Superior temporal gyrus (tissue), 1 donor: ENCODE results near the gene NFE2L3.
"Not testable (repeated sequence)": the region's sequence is repeated elsewhere in the genome, so short reads cannot be mapped to it uniquely, and the experiment has no call there.

Source experiments
- DNase-seq: peaks from one replicate; pipeline ENCODE4 v3.0.0-alpha.2; 2016; ENCODE audit errors: extremely low spot score

NFE2L3 gene

DNA sequence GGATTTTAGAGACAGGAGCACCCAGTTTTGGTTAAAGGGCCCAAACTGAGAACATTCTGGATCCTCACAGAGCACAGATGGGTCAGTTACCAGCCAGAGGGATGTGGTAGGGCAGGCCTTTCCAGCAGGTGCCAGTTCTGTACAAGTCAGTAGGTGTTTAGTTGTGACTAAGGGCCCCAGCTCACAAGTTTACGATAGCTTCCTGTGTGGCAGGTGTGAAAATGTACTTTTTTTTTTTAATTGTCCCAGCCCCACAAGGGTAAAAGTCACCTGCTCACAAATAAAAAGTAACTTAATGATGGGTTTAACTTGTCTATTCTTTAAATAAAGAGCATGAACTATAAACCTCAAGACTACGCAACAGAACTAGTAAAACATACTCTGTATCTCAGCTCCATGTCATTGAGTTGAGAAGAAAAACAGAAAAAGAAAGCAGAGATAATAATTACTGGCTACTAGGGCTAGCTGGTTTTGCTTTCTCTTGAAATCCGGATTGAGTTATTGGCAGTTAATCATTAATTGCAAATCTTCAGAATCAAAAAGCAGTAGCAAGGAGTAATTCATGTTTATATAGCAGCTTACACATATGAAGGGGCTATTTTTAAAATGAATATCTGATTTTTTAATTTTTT is 15.4 kb downstream of the NFE2L3 start:
- DNase-seq: no peak

DNA sequence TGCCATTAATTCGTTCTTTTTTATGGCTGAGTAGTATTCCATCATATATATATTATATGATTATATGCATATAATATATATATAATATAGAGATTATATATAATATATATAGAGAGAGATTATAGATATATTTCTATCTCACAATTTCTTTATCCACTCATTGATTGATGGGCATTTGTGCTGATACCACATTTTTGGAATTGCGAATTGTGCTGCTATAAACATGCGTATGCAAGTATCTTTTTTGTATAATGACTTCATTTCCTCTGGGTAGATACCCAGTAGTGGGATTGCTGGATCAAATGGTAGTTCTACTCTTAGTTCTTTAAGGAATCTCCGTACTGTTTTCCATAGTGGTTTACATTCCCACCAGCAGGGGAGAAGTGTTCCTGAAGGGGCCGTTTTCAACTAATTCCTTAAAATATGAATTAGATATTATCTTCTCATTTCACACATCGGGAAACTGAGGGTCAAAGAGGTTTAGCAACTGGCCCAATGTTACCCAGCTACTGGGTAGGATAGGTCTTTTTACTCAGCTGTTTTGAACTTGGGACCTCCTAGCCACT is 16.5 kb downstream of the NFE2L3 start:
- DNase-seq: no peak

GRCh38 chr7:26169271-26169670 is 17.3 kb downstream of the NFE2L3 start:
- DNase-seq: no peak

DNA sequence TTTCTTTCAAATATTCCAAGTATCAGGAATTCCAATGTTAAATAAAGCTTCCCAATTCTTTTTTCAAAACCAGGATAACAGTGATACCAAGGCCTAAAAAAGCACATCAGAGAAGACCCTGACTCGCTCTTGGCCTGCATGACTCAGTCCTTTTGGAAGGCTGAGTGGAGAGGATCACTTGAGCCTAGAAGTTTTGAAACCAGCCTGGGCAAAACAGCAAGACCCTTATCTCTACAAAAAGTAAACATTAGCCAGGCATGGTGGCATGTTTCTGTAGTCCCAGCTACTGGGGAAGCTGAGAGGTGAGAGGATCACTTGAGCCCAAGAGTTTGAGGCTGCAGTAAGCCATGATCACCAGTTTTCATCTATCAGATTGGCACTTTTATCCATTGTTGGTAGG is 18.7 kb downstream of the NFE2L3 start:
- no peak for DNase-seq

- DNase-seq: no peak
Observed at GRCh38 chr7:26171601-26172000, 19.6 kb downstream of the NFE2L3 start.

DNA sequence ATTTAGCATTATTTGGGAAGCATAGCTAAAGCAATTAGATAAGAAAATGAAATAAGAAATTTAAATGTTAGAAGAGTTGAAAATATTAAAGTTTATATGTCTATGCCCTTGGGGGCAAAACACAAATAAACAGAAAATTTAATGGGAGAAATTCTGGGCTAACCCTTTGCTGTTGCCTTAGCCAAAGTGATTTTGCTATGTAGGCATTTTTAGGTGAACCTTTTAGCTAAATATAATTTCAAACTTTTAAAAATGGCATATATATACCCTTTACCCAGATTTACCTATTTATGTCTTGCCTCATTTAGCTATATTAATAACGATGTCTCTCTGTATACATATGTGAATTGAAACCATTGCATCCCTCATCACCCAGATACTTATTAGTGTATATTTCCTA is 20.1 kb downstream of the NFE2L3 start:
- no peak for DNase-seq

GRCh38 chr7:26175903-26176302 is 23.9 kb downstream of the NFE2L3 start:
- not testable (repeated sequence) for DNase-seq

- not testable (repeated sequence) for DNase-seq
Observed at GRCh38 chr7:26176696-26177095, 24.7 kb downstream of the NFE2L3 start.

DNA sequence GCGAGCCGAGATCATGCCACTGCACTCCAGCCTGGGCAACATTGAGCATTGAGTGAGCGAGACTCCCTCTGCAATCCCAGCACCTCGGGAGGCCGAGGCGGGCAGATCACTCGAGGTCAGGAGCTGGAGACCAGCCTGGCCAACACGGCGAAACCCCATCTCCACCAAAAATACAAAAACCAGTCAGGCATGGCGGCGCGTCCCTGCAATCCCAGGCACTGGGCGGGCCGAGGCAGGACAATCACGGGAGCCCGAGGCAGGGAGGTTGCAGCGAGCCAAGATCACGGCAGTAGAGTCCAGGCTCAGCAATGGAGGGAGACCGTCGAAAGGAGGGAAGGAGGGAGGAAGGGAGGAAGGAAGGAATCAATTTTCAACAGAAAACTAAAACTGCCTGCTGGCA is 25.3 kb downstream of the NFE2L3 start:
- not testable (repeated sequence) for DNase-seq

DNA sequence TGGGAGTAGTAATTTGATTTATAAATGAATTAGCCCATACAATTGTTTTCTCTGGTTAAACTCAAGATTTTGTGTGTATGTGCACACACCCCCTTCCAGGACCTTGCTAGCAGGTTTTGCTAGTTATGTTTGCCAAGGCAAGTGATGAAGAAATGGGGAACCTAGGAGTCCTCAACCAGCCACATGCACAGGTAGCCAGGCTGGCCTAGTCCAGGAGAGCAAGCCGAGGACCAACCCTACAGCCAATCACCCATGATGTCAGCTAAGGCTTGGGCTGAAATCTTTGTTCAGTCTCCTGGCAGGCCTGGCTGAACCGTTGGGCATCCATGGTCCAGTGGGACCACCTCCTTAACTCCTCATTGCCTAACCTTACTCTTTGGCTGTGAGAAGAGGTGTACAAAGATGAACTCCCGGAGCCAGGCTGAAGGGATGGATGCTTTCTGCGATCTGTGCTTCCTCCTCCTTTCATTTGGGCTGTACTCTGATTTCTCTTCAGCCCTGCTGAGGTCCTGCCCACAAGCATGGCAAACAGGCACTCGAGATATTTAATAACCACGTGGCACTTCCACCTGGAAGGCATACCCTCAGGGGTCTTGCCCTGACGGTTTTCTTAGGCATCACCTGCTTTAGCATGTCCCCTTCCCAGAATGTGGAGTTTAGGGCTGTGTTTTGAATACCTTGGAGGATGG is 26.4 kb downstream of the NFE2L3 start:
- no peak for DNase-seq

DNA sequence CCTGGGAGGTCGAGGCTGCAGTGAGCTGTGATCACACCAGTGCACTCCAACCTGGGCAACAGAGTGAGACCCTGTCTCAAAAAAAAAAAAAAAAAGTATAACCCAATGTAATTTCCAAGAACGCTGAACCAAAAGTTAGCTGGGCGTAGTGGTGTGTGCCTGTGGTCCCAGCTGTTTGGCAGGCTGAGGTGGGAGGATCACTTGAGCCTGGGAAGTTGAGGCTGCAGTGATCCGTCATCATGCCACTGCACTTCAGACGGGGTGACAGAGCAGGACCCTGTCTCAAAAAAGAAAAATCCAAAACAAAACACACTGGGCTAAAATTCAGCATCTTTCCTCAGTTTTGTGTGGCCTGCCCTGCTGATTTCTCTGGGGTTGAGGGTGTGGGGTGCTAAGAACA is 27.4 kb downstream of the NFE2L3 start:
- DNase-seq: no peak

GRCh38 chr7:26179826-26180497 is 28.0 kb downstream of the NFE2L3 start:
- no peak for DNase-seq

GRCh38 chr7:26180792-26181198 is 28.8 kb downstream of the NFE2L3 start:
- no peak for DNase-seq

GRCh38 chr7:26181474-26182227 is 29.7 kb downstream of the NFE2L3 start:
- DNase-seq: no peak

DNA sequence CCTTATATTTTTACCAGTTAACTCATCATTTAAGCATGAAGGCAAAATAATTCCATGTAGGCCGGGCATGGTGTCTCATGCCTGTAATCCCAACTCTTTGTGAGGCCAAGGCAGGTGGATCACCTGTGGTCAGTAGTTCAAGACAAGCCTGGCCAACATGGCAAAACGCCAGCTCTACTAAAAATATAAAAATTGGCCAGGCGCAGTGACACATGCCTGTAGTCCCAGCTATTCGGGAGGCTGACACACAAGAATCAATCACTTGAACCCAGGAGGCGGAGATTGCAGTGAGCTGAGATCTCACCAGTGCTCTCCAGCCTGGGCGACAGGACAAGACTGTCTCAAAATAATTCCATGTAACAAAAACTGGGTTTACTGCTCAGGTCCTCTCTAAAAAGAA is 30.3 kb downstream of the NFE2L3 start:
- DNase-seq: no peak

DNA sequence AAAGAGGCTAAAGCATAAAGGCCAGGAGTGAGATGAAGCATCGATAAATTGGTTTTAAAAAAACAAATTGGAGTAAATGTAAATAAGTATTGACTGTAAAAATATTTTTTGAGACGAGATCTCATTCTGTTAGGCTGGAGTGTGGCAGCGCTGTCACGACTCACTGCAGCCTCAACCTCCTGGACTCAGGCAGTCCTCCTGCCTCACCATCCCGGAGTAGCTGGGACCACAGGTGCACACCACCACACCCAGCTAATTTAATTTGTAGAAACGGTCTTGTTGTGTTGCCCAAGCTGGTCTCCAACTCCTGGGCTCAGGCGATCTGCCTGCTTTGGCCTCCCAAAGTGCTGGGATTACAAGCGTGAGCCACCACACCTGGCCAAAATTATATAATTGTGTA is 30.7 kb downstream of the NFE2L3 start:
- DNase-seq: no peak

DNA sequence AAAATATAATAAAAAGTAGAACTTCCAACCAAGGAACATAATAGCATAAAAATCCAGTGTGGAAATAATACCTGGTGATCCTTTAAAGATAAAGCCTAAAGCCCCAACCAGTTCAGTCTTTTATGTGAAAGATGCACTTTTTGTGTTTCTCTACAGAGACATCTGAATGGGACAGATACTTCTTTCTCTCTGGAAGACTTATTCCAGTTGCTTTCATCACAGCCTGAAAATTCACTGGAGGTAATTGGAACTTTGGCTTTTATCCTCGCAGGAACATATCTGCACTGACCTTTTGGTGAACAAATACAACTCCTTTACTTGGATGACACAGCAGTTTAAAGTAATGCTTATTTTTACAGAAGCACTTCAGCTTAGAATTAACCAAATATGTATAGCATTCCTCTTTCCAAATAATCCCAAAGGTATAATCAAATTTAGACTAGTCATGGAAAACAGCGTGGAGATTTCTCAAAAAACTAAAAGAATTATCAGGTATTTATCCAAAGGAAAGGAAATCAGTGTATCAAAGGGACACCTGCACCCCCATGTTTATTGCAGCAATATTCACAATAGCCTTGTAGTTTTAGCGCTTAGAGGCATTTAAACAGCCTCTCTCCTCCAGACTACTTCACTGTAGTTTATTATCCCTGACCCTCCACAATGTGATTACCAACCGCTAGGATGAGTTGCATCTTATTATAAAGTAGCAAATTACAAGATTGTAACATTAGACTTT is 31.7 kb downstream of the NFE2L3 start:
- no peak for DNase-seq

DNA sequence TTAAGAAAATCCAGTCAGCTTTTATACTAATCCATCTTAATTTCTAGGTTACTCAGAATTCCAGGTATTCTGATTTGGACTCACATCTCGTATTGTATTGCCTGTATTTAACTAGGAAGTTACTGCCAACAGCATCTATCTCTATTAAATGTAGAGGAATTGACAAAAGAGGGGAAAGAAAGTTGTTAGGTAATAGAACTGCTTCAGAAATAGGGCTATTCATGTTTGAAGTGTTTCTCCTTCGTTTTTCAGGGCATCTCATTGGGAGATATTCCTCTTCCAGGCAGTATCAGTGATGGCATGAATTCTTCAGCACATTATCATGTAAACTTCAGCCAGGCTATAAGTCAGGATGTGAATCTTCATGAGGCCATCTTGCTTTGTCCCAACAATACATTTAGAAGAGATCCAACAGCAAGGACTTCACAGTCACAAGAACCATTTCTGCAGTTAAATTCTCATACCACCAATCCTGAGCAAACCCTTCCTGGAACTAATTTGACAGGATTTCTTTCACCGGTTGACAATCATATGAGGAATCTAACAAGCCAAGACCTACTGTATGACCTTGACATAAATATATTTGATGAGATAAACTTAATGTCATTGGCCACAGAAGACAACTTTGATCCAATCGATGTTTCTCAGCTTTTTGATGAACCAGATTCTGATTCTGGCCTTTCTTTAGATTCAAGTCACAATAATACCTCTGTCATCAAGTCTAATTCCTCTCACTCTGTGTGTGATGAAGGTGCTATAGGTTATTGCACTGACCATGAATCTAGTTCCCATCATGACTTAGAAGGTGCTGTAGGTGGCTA is 32.5 kb downstream of the NFE2L3 start:
- DNase-seq: not testable (repeated sequence)

GRCh38 chr7:26185131-26185843 is 33.3 kb downstream of the NFE2L3 start:
- DNase-seq: no peak

DNA sequence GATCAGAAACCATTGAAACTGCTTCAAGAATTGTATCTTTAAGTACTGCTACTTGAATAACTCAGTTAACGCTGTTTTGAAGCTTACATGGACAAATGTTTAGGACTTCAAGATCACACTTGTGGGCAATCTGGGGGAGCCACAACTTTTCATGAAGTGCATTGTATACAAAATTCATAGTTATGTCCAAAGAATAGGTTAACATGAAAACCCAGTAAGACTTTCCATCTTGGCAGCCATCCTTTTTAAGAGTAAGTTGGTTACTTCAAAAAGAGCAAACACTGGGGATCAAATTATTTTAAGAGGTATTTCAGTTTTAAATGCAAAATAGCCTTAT is 33.8 kb downstream of the NFE2L3 start:
- no peak for DNase-seq
